ENCODE data around the gene NTRK1.
A peak's percentile ranks its signal among the peaks of the same experiment; 100 is the strongest.
"Not testable (repeated sequence)": the region's sequence is repeated elsewhere in the genome, so short reads cannot be mapped to it uniquely, and the experiment has no call there.

Gene NTRK1

GRCh38 chr1:156913809-156914387, 53.2 kb downstream of the NTRK1 start:
- DNase-seq (ENCODE audit: low spot score), result no peak

- no peak for DNase-seq (ENCODE audit: low spot score)
Measured at GRCh38 chr1:156914440-156914856, 53.8 kb downstream of the NTRK1 start.

DNA sequence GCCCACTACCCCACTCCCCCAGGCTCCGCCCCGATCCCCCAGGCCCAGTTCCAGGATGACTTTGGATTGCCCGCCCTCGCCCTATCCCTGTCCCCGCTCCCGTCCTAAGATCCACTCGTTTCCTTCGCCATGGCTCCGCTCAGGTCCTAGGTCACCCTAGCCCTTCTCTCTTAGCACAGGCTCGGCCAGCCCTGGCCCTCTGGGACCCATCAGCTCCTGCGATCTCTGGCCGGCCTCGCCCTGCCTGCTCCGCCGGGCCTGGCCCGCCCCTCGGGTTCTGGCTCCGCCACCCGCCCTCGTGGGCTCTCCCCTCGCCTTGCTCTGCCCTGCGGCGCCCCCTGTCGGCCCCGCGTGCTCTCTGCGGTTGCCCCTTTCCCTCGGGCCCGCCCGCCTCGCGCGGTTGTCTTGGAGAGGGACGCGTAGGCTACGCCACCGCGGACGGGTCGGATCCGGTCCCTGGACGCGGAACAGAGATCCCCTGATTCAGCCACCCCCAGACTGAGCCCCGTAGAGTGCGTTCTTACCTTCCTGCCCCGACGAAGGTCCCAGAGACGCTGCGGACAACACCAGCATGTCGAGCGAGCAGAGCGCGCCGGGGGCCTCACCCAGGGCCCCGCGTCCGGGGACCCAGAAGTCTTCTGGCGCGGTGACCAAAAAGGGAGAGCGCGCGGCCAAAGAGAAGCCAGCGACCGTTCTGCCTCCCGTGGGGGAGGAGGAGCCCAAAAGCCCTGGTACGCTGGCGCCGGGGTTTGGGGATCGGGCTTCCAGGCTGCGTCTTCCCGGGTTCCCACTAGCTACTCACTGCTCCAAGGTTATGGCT, 59.8 kb downstream of the NTRK1 start, which contains the start of gene LRRC71:
Gene LRRC71 (plus strand): TSS at position 400 of the 820 bp plus-strand sequence. CDS start 172 bp downstream, at position 572.
- DNase-seq (ENCODE audit: low spot score), result peak; percentile 88

GRCh38 chr1:156921053-156921529, 60.4 kb downstream of the NTRK1 start:
- no peak for DNase-seq (ENCODE audit: low spot score)

DNA sequence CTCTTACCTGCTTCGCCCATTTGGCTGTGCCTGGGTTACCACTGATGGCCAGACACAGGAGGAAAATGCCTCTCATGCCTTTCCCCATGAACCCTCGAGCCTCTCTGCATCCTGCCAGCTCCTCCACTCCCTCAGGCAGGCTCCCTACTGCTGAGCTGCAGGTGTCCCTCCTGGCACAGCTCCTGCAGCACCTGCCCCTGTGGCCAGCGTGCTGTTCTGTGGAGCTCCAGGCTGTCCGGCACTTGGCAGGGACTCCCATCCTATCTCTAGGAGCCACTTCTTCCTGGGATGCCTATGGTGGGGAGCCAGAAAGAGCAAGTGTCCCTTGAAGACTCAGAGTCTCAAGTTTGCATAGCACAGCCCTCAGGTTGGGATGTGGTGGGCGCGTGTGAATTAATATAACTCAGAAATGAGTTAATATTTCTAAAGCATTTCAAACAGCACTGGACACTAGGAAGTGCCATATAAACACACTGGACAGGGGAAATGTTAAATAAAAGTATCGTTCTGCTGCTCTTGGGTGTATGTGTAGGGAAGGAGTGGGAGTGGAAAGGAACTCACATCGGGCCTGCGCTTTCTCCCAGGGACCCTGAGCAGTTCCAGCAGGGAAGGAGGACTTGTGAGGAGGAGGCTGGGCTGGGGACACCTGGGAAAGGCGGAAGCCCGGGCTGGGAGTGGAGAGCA, 62.5 kb downstream of the NTRK1 start:
- DNase-seq (ENCODE audit: low spot score), result no peak

- DNase-seq (ENCODE audit: low spot score), result no peak
Measured at GRCh38 chr1:156923670-156924477, 63.2 kb downstream of the NTRK1 start.

DNA sequence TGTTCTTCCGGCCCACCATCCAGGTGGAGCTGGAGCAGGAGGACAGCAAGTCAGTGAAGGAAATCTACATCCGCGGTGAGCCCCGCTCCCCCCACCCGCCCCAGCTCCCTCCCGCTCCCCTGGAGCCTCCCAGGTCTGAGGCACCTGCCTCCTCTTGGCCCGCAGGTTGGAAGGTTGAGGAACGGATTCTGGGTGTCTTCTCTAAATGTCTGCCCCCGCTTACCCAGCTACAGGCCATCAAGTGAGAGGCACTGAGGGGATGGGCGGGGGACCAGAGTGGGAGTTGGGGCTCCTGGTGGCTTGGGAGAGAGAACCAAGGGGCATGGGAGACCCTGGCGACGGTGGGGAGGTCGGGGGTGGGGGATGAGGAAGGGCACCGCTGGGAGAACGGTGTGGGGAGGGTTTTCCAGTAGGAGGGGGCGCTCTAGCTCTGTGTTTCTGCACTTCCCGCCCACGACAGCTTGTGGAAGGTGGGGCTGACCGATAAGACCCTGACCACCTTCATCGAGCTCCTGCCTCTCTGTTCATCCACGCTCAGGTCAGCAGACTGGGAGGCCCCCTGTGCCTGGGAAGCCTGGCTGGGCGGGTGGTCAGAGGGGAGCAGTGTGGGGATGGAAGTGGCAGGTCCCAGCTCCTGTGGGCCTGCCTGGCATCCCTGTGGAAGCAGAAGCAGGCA, 64.0 kb downstream of the NTRK1 start:
- no peak for DNase-seq (ENCODE audit: low spot score)

DNA sequence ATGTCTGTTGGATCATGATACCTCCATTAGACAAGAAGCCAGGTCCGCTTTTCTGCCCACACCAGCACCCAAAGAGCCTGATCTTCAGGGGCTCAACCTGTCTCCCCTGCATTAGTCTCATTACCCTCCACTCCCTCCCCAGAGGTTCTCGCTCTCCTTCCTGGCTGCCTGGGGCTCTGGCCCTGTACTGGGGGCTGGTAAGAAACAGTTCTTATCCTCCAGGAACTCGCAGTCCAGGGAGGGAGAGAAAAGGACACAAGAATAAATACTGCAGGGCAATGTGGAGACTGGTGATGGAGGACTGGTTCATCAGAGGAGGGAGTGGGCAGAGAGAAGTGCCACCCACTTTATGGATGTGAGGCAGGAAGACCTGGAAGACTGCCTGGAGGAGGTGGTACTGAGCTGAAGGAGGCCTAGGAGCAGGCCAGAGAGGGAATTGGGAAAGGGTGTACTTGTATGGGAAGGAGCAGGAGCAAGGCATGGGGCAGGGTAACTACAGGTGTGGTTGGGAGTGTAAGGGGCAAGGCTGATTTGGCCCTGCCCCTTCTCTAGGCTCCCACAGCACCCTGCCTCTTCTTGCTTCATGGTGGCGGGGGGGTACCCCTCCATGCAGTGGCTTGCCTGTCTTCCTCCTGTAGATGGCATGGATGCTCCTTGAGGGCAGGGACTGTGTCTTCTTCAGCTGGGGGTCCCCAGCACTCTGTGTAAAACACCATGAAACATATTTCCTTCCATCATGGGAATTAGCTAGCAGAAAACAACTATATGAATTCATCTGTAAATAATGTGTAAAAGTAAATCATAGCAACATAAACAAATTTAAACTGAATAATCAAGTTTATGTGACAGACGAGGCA, 64.7 kb downstream of the NTRK1 start:
- no peak for DNase-seq (ENCODE audit: low spot score)

DNA sequence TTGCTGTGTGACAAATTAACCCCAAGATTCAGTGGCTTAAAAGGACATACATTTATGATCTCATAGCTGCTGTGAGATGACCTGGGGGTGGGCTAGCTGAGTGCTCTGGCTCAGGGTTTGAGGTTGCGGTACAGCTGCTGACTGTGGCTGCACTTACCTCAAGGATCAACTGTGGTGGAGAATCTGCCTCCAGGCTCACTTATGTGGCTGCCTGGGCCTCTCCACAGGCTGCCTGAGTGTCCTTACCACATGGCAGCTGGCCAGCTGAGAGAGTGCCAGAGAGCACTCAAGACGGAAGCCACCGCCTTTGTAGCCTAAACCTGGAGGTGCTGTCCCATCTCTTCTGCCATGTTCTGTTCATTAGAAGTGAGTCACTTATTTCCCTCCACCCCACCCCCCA, 65.5 kb downstream of the NTRK1 start:
- no peak for DNase-seq (ENCODE audit: low spot score)

GRCh38 chr1:156926695-156927094, 66.0 kb downstream of the NTRK1 start:
- not testable (repeated sequence) for DNase-seq (ENCODE audit: low spot score)

DNA sequence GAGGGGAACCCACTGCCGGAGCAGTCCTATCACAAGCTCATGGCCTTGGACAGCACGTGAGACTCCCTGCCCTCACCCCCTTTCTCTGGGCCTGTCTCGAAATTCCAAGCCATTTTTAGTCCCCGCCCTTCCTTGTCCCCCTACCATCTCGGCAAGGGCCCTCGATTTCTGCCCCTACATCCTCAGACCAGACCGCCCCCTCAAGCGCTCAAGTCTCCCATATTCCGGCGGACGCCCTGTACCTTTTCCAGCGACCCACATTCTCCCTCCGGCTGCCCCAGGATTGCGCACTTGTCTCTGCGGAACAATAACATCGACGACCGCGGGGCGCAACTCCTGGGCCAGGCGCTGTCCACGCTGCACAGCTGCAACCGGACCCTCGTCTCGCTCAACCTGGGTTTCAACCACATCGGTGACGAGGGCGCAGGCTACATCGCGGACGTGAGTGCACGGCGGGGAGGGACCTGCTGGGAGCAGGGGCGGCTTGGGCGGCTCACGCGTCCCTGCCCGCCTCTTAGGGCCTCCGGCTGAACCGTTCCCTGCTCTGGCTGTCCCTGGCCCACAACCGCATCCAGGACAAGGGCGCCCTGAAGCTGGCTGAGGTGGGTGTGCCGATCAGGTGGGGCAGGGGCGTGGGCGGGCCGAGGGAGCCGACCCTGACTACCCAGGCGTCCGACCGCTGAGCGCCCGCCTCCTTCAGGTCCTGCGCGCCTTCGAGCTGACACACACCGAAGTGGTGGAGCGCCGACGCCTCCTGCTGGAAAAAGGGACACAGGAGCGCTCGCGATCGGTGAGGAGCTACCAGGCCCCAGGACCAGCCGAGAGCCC, 66.8 kb downstream of the NTRK1 start:
- peak; percentile 69 for DNase-seq (ENCODE audit: low spot score)

DNA sequence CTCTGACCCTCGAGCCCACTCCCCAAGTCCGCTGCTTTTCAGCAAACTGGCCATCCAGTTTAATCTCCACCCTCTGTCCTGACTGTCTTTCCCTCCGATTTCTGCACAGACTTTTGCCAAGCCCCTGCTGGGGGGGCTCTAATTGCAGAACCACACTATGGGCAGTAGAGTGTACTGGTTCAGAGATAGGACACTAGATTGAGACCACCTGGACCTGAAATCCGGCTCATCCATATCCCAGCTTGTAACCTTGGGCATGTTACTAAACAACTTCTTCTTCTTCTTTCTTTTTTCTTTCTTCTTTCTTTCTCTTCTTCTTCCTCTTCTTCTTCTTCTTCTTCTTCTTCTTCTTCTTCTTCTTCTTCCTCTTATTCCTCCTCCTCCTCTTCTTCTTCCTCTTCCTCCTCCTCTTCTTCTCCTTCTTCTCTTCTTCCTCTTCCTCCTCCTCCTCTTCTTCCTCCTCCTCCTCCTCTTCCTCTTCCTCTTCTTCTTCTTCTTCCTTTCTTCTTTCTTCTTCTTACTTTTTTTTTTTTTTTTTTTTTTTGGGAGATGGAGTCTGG, 67.5 kb downstream of the NTRK1 start:
- no peak for DNase-seq (ENCODE audit: low spot score)

GRCh38 chr1:156929596-156930238, 69.1 kb downstream of the NTRK1 start:
- DNase-seq (ENCODE audit: low spot score), result no peak

DNA sequence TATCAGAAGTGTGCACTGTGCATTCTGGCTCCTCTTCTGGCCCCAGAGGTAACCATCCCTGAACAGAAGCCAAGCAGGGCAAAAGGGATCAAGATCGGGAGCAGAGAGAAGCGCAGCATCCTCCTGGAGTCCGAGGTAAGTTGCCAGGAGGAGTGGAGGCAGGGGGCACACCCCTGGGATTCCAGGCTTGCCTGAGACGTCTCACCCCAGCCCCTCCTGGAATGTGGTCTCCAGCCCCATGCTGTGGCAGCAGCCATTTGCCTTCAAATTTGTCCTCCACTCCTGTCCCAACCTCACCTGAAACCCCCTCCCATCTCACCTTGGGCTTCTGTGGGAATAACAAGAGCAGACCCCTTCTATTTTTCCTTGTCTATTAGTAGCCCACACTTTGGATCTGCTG, 69.8 kb downstream of the NTRK1 start:
- DNase-seq (ENCODE audit: low spot score), result no peak

Measured in kidney capillary endothelial cell (primary cell).